Stimulated activated CD4-positive, alpha-beta T cell treated with anti-CD3 and anti-CD28 coated beads, Interleukin-12 subunit alpha, Interleukin-12 subunit beta, amount 100 ng/mL, for 48 hours (primary cell): ENCODE results near the gene RPS19BP1.
A peak's percentile ranks its signal among the peaks of the same experiment; 100 is the strongest.

ENCODE experiments used
- DNase-seq, 3 donors: peaks; one replicate each; pipeline ENCODE4 v3.0.0-alpha.2; 2020; ENCODE audit warnings: low read depth in 2 of 3, low spot score in 1 of 3

Gene RPS19BP1

GRCh38 chr22:39490966-39491680 is 41.4 kb downstream of the RPS19BP1 start:
- DNase-seq = no peak

- DNase-seq = peak; percentile 67 to 75 (median 72)
Measured at GRCh38 chr22:39490135-39490798, 42.3 kb downstream of the RPS19BP1 start.

GRCh38 chr22:39489094-39490068 is 43.2 kb downstream of the RPS19BP1 start:
- no peak for DNase-seq

GRCh38 chr22:39488563-39489083 is 43.9 kb downstream of the RPS19BP1 start:
- DNase-seq = no peak

GRCh38 chr22:39487826-39488520 is 44.6 kb downstream of the RPS19BP1 start:
- DNase-seq = no peak

- DNase-seq = no peak
Measured at GRCh38 chr22:39486951-39487825, 45.4 kb downstream of the RPS19BP1 start.

GRCh38 chr22:39482768-39483167 is 49.8 kb downstream of the RPS19BP1 start:
- no peak for DNase-seq

GRCh38 chr22:39481595-39481994 is 51.0 kb downstream of the RPS19BP1 start:
- DNase-seq = no peak

GRCh38 chr22:39481054-39481453 is 51.5 kb downstream of the RPS19BP1 start:
- no peak for DNase-seq

GRCh38 chr22:39480557-39480956 is 52.0 kb downstream of the RPS19BP1 start:
- no peak for DNase-seq

- no peak for DNase-seq
Measured at GRCh38 chr22:39479254-39479653, 53.3 kb downstream of the RPS19BP1 start.
